ENCODE measurements around the gene RPL13A. TPM values are rescaled to one million over a fixed set of nuclear protein-coding genes. Genes with fewer than 3 reads are reported as not detected.

The RPL13A gene
- total and polyA plus RNA-seq, 2 of the 13 experiments (the other 11 are each of a cell fraction or from before 2014, with no cell fraction given) = 2,601 to 3,407 TPM

- TF ChIP-seq GATA4 (IDR thresholded peaks at IDR 0.05; ENCODE audit: borderline replicate concordance, low read depth) = no peak
- no peak for TF ChIP-seq ZNF780A (CRISPR knock-in tag; IDR thresholded peaks at IDR 0.05)
- peak; percentile 71; the same call in 1 of the 2 replicates for TF ChIP-seq FOXC1 (CRISPR knock-in tag; IDR thresholded peaks at IDR 0.05; ENCODE audit: borderline replicate concordance)
- peak; percentile 61 for TF ChIP-seq ZNF546 (CRISPR knock-in tag; conservative IDR thresholded peaks at IDR 0.05)
- TF ChIP-seq PRMT3 (CRISPR knock-in tag; IDR thresholded peaks at IDR 0.05; ENCODE audit: borderline replicate concordance, low read depth) = no peak
- TF ChIP-seq TEAD3 (CRISPR knock-in tag; optimal IDR thresholded peaks at IDR 0.05; ENCODE audit: borderline replicate concordance) = peak; percentile 14
- no peak for TF ChIP-seq HHEX (CRISPR knock-in tag; IDR thresholded peaks at IDR 0.05)
- TF ChIP-seq SIN3B (IDR thresholded peaks at IDR 0.05; ENCODE audit: low read length) = no peak
- no peak for TF ChIP-seq KAT8 (CRISPR knock-in tag; IDR thresholded peaks at IDR 0.05)
- TF ChIP-seq NBN (conservative IDR thresholded peaks at IDR 0.05) = no peak
- TF ChIP-seq, protein P1, sequence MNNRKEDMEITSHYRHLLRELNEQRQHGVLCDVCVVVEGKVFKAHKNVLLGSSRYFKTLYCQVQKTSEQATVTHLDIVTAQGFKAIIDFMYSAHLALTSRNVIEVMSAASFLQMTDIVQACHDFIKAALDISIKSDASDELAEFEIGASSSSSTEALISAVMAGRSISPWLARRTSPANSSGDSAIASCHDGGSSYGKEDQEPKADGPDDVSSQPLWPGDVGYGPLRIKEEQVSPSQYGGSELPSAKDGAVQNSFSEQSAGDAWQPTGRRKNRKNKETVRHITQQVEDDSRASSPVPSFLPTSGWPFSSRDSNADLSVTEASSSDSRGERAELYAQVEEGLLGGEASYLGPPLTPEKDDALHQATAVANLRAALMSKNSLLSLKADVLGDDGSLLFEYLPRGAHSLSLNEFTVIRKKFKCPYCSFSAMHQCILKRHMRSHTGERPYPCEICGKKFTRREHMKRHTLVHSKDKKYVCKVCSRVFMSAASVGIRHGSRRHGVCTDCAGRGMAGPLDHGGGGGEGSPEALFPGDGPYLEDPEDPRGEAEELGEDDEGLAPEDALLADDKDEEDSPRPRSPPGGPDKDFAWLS (CRISPR knock-in tag; IDR thresholded peaks at IDR 0.05; ENCODE audit: borderline replicate concordance) = no peak
- no peak for TF ChIP-seq ZNF329 (CRISPR knock-in tag; IDR thresholded peaks at IDR 0.05; ENCODE audit: low read depth)
- no peak for TF ChIP-seq ZNF34 (CRISPR knock-in tag; IDR thresholded peaks at IDR 0.05; ENCODE audit: borderline replicate concordance)
- no peak for TF ChIP-seq TEAD2 (CRISPR knock-in tag; IDR thresholded peaks at IDR 0.05)
- no peak for TF ChIP-seq ZFP36L2 (CRISPR knock-in tag; IDR thresholded peaks at IDR 0.05)
- no peak for TF ChIP-seq ZNF333 (CRISPR knock-in tag; IDR thresholded peaks at IDR 0.05; ENCODE audit: borderline replicate concordance)
- TF ChIP-seq CHCHD3 (CRISPR knock-in tag; IDR thresholded peaks at IDR 0.05) = no peak
- TF ChIP-seq ELF1 (CRISPR knock-in tag; IDR thresholded peaks at IDR 0.05) = no peak
- TF ChIP-seq, protein P2, sequence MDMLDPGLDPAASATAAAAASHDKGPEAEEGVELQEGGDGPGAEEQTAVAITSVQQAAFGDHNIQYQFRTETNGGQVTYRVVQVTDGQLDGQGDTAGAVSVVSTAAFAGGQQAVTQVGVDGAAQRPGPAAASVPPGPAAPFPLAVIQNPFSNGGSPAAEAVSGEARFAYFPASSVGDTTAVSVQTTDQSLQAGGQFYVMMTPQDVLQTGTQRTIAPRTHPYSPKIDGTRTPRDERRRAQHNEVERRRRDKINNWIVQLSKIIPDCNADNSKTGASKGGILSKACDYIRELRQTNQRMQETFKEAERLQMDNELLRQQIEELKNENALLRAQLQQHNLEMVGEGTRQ (IDR thresholded peaks at IDR 0.05; ENCODE audit: low read depth, low read length) = no peak
- TF ChIP-seq, protein P2 (CRISPR knock-in tag; IDR thresholded peaks at IDR 0.05; ENCODE audit: borderline replicate concordance) = no peak
- no peak for TF ChIP-seq SSRP1 (CRISPR knock-in tag; IDR thresholded peaks at IDR 0.05)
- no peak for TF ChIP-seq CCAR2 (optimal IDR thresholded peaks at IDR 0.05; ENCODE audit: low read depth, low read length)
- no peak for TF ChIP-seq TCF12 (IDR thresholded peaks at IDR 0.05)
- no peak for TF ChIP-seq TCF12 (CRISPR knock-in tag; IDR thresholded peaks at IDR 0.05)
- TF ChIP-seq E2F1 (CRISPR knock-in tag; IDR thresholded peaks at IDR 0.05) = no peak
- no peak for TF ChIP-seq ZNF503 (CRISPR knock-in tag; IDR thresholded peaks at IDR 0.05)
Measured at GRCh38 chr19:49442771-49443365, 44.5 kb upstream of the RPL13A start (continued).

Measured in HepG2 (cell line).